Fibroblast of skin of left biceps (primary cell): ENCODE data around the gene PLEKHM2.

Experiments used
- DNase-seq, 2 experiments: peaks; one replicate each; pipeline ENCODE4 v3.0.0-alpha.2; 2013; ENCODE audit warnings: low read depth in 2 of 2

Gene PLEKHM2

GRCh38 chr1:15758343-15758931, 74.3 kb downstream of the PLEKHM2 start, which contains the start of gene FBLIM1:
Gene FBLIM1 (plus strand): TSS chr1:15758795. CDS start chr1:15764984, 6,189 bp downstream.
- DNase-seq: no peak

GRCh38 chr1:15758953-15759661, 75.0 kb downstream of the PLEKHM2 start:
- DNase-seq: no peak

GRCh38 chr1:15760520-15761211, 76.5 kb downstream of the PLEKHM2 start:
- DNase-seq: no peak

GRCh38 chr1:15761366-15762128, 77.4 kb downstream of the PLEKHM2 start:
- DNase-seq: no peak

GRCh38 chr1:15762546-15762945, 78.4 kb downstream of the PLEKHM2 start:
- DNase-seq: no peak

GRCh38 chr1:15764269-15764764, 80.2 kb downstream of the PLEKHM2 start:
- no peak for DNase-seq

GRCh38 chr1:15764890-15765289, 80.8 kb downstream of the PLEKHM2 start:
- DNase-seq: no peak

GRCh38 chr1:15765495-15766194, 81.5 kb downstream of the PLEKHM2 start:
- DNase-seq: no peak

GRCh38 chr1:15767941-15768340, 83.8 kb downstream of the PLEKHM2 start:
- DNase-seq: no peak

- DNase-seq: no peak
Measured at GRCh38 chr1:15768388-15768787, 84.3 kb downstream of the PLEKHM2 start.

- no peak for DNase-seq
Measured at GRCh38 chr1:15770313-15770962, 86.3 kb downstream of the PLEKHM2 start.

GRCh38 chr1:15771836-15772515, 87.9 kb downstream of the PLEKHM2 start:
- DNase-seq: no peak

- DNase-seq: no peak
Measured at GRCh38 chr1:15775706-15776105, 91.6 kb downstream of the PLEKHM2 start.

GRCh38 chr1:15777909-15778707, 94.0 kb downstream of the PLEKHM2 start:
- DNase-seq: no peak
